Liver (tissue), 9 donors: Measurements from ENCODE around the gene AJUBA. TPM values are rescaled to one million over a fixed set of nuclear protein-coding genes. Genes with fewer than 3 reads are reported as not detected.
"Not testable (repeated sequence)": the region's sequence is repeated elsewhere in the genome, so short reads cannot be mapped to it uniquely, and the experiment has no call there.

Source experiments
- DNase-seq: peaks from one replicate; pipeline ENCODE4 v3.0.0-alpha.2; 2017; ENCODE audit warnings: low spot score
- H3K27ac ChIP-seq, 2 donors: one replicate each; pipeline ENCODE4 v1.7.0; 2013; ENCODE audit warnings: inconsistent platforms in 2 of 2, low read length in 2 of 2, control low read depth in 1 of 2, low read depth in 1 of 2, mild to moderate bottlenecking in 1 of 2
- H3K27me3 ChIP-seq, 4 donors: one replicate each; pipeline versions ENCODE4 v1.6.1 to v1.7.0; 2013; ENCODE audit warnings: low read length in 3 of 4, inconsistent platforms in 1 of 4, mild to moderate bottlenecking in 1 of 4, moderate library complexity in 1 of 4; ENCODE audit not compliant: control insufficient read depth in 4 of 4, insufficient read depth in 4 of 4
- H3K36me3 ChIP-seq, 4 donors: one replicate each; pipeline versions ENCODE4 v1.6.1 to v1.7.0; 2013; ENCODE audit warnings: low read length in 3 of 4, mild to moderate bottlenecking in 3 of 4, low read depth in 1 of 4, moderate library complexity in 1 of 4; ENCODE audit not compliant: control insufficient read depth in 4 of 4, insufficient read depth in 3 of 4
- H3K4me1 ChIP-seq, 4 donors: one replicate each; pipeline versions ENCODE4 v1.6.1 to v1.7.0; 2013; ENCODE audit warnings: low read length in 3 of 4, mild to moderate bottlenecking in 3 of 4, moderate library complexity in 1 of 4; ENCODE audit not compliant: control insufficient read depth in 4 of 4, insufficient read depth in 4 of 4
- H3K4me3 ChIP-seq, 3 donors: one replicate each; pipeline versions ENCODE4 v1.6.1 to v1.7.0; 2013; ENCODE audit warnings: low read length in 3 of 3, control low read depth in 1 of 3, low read depth in 1 of 3, mild to moderate bottlenecking in 1 of 3
- H3K9ac ChIP-seq, 2 donors: one replicate each; pipeline ENCODE4 v1.7.0; 2013; ENCODE audit warnings: low read length in 2 of 2, mild to moderate bottlenecking in 2 of 2, moderate library complexity in 2 of 2, control low read depth in 1 of 2, low read depth in 1 of 2
- H3K9me3 ChIP-seq, 4 donors: one replicate each; pipeline versions ENCODE4 v1.6.1 to v1.7.0; 2013; ENCODE audit warnings: low read length in 3 of 4; ENCODE audit not compliant: control insufficient read depth in 4 of 4
- ATF3 ChIP-seq: IDR thresholded peaks from 2 replicates; pipeline ENCODE4 v1.6.1; 2016; ENCODE audit warnings: antibody characterized with exemption
- CTCF ChIP-seq: fragments of 150-350 bp; IDR thresholded peaks from 2 replicates; pipeline ENCODE4 v1.5.1; 2017; ENCODE audit warnings: improper control_type of control experiment, low read depth, low read length; ENCODE audit not compliant: missing input control
- EGR1 ChIP-seq, 2 donors: IDR thresholded peaks; 2 replicates each; pipeline ENCODE4 v1.6.1; 2016 to 2018; ENCODE audit warnings: antibody characterized with exemption in 2 of 2, low read depth in 2 of 2
- FOXA2 ChIP-seq: IDR thresholded peaks from 2 replicates; pipeline ENCODE4 v1.6.1; 2016; ENCODE audit warnings: antibody characterized with exemption
- GABPA ChIP-seq, 2 donors: IDR thresholded peaks in 1 of 2; conservative IDR thresholded peaks in 1 of 2; 2 replicates each; pipeline ENCODE4 v1.6.1; 2016; ENCODE audit warnings: antibody characterized with exemption in 2 of 2, mild to moderate bottlenecking in 1 of 2, moderate library complexity in 1 of 2
- HNF4A ChIP-seq, 2 donors: conservative IDR thresholded peaks; 2 replicates each; pipeline ENCODE4 v1.6.1; 2016; ENCODE audit warnings: antibody characterized with exemption in 2 of 2, mild to moderate bottlenecking in 2 of 2
- HNF4G ChIP-seq: IDR thresholded peaks from 2 replicates; pipeline ENCODE4 v1.6.1; 2016; ENCODE audit warnings: antibody characterized with exemption
- MAX ChIP-seq: IDR thresholded peaks from 2 replicates; pipeline ENCODE4 v1.6.1; 2016; ENCODE audit warnings: antibody characterized with exemption
- NR2F2 ChIP-seq: IDR thresholded peaks from 2 replicates; pipeline ENCODE4 v1.6.1; 2016; ENCODE audit warnings: antibody characterized with exemption
- RAD21 ChIP-seq, 2 donors: IDR thresholded peaks; 2 replicates each; pipeline ENCODE4 v1.6.1; 2016; ENCODE audit warnings: antibody characterized with exemption in 2 of 2, mild to moderate bottlenecking in 2 of 2
- REST ChIP-seq: IDR thresholded peaks from 2 replicates; pipeline ENCODE4 v1.6.1; 2016; ENCODE audit warnings: antibody characterized with exemption, mild to moderate bottlenecking
- RXRA ChIP-seq, 2 donors: IDR thresholded peaks; 2 replicates each; pipeline ENCODE4 v1.6.1; 2017 to 2018; ENCODE audit warnings: antibody characterized with exemption in 2 of 2, mild to moderate bottlenecking in 1 of 2
- SP1 ChIP-seq: IDR thresholded peaks from 2 replicates; pipeline ENCODE4 v1.6.1; 2018; ENCODE audit warnings: antibody characterized with exemption, mild to moderate bottlenecking
- TAF1 ChIP-seq: conservative IDR thresholded peaks from 2 replicates; pipeline ENCODE4 v1.6.1; 2016; ENCODE audit warnings: antibody characterized with exemption, mild to moderate bottlenecking
- ZBTB33 ChIP-seq: IDR thresholded peaks from 2 replicates; pipeline ENCODE4 v1.6.1; 2016; ENCODE audit warnings: antibody characterized with exemption
- WGBS: extraction: QIAGEN DNeasy Blood & Tissue Kit; methylation state at CpG from one replicate; pipeline ENCODE4 v1.1.7; 2013; 5-methylcytosine and 5-hydroxymethylcytosine counted together
- polyA plus RNA-seq, 2 donors: library from polyadenylated mRNA; stranded (reverse) in 1 of 2; unstranded in 1 of 2; fragments of 200-250 nt in 1 of 2; fragments of >200 nt in 1 of 2; fragmentation: Nextera tagmentation in 1 of 2; extraction: Ambion mirVana in 1 of 2; gene quantifications; one replicate each; pipeline versions ENCODE4 v1.2.1 to v1.2.3, GENCODE V29; 2013 to 2015
- total RNA-seq, 2 donors: library from RNA; depleted of rRNA; stranded (reverse); fragments of >200 nt; gene quantifications; one replicate each; pipeline ENCODE4 v1.2.3, GENCODE V29; 2014
- donor health status: healthy.
- donor health status: healthy.
- donor health status: healthy.
- donor health status: healthy.
- donor health status: healthy.

The AJUBA gene
- total and polyA plus RNA-seq, 4 donors, result 15.5 to 34.9 (median 19.6) TPM

- not testable (repeated sequence) for H3K27ac ChIP-seq, H3K4me3 ChIP-seq, H3K9ac ChIP-seq, H3K9me3 ChIP-seq, H3K36me3 ChIP-seq, H3K4me1 ChIP-seq, H3K27me3 ChIP-seq, DNase-seq
- peak in 1 of 2 donors; percentile 31 for TF ChIP-seq RXRA (IDR thresholded peaks at IDR 0.05)
- TF ChIP-seq HNF4A (conservative IDR thresholded peaks at IDR 0.05), result peak; percentile 22 to 57
- WGBS, result 64% methylated on average over 15 of the region's 15 CpGs
Measured at GRCh38 chr14:22965916-22966782, 16.2 kb downstream of the AJUBA start.

- Histone ChIP-seq H3K4me3 (no peak overlapping the region), H3K9me3 (no peaks in the 10 kb centered on the region), H3K27me3 (no peaks in the 10 kb centered on the region), H3K9ac (no peak overlapping the region), H3K4me1 (peaks cover 0 to 1% (median 0%) of the 10 kb centered on the region in 4 donors), H3K36me3 (no peaks in the 10 kb centered on the region), H3K27ac (no peak overlapping the region)
- WGBS, result 96% methylated on average over 6 of the region's 6 CpGs
- TF ChIP-seq MAX (no peak), HNF4G (no peak), RAD21 (IDR thresholded peaks at IDR 0.05) (no peak), CTCF (no peak)
- no peak for DNase-seq
Measured at GRCh38 chr14:22962061-22962676, 20.2 kb downstream of the AJUBA start.

GRCh38 chr14:22955702-22956569 lies 26.4 kb downstream of the AJUBA start:
- Histone ChIP-seq H3K36me3 (peaks cover 0 to 7% (median 3%) of the 10 kb centered on the region in 4 donors), H3K4me3 (peak overlapping the region; percentile 80 to 91 (median 86)), H3K27ac (peak overlapping the region; percentile 85 to 96), H3K9me3 (no peaks in the 10 kb centered on the region), H3K4me1 (peaks cover 2 to 13% (median 11%) of the 10 kb centered on the region in 4 donors), H3K27me3 (no peaks in the 10 kb centered on the region), H3K9ac (peak overlapping the region; percentile 75 to 88)
- WGBS, result 11% methylated on average over 19 of the region's 19 CpGs
- DNase-seq, result no peak
- TF ChIP-seq REST (no peak), SP1 (peak; percentile 29), MAX (no peak), EGR1 (IDR thresholded peaks at IDR 0.05; ENCODE audit: low read depth in 2 of 2) (no peak), GABPA (IDR thresholded peaks at IDR 0.05 in 1 of 2, conservative IDR thresholded peaks at IDR 0.05 in 1 of 2) (no peak), FOXA2 (no peak), NR2F2 (no peak), ZBTB33 (no peak), TAF1 (no peak), ATF3 (no peak), RXRA (IDR thresholded peaks at IDR 0.05) (peak in 1 of 2 donors; percentile 22)
